ENCODE results near the gene ADGRL1.
A peak's percentile ranks its signal among the peaks of the same experiment; 100 is the strongest.
"Not testable (repeated sequence)": the region's sequence is repeated elsewhere in the genome, so short reads cannot be mapped to it uniquely, and the experiment has no call there.

Gene ADGRL1

GRCh38 chr19:14218620-14219330 is 12.8 kb upstream of the ADGRL1 start:
- no peak for DNase-seq (ENCODE audit: low read depth in 2 of 2)

- not testable (repeated sequence) for DNase-seq (ENCODE audit: low read depth in 2 of 2)
Observed at GRCh38 chr19:14217886-14218285, 11.9 kb upstream of the ADGRL1 start.

GRCh38 chr19:14214580-14214979 is 8.6 kb upstream of the ADGRL1 start:
- no peak for DNase-seq (ENCODE audit: low read depth in 2 of 2)

- not testable (repeated sequence) for DNase-seq (ENCODE audit: low read depth in 2 of 2)
Observed at GRCh38 chr19:14210182-14210581, 4.2 kb upstream of the ADGRL1 start.

- DNase-seq (ENCODE audit: low read depth in 2 of 2), result not testable (repeated sequence)
Observed at GRCh38 chr19:14209401-14209800, 3.4 kb upstream of the ADGRL1 start.

GRCh38 chr19:14208496-14208895 is 2.5 kb upstream of the ADGRL1 start:
- DNase-seq (ENCODE audit: low read depth in 2 of 2), result not testable (repeated sequence)

GRCh38 chr19:14207796-14208195 is 1.8 kb upstream of the ADGRL1 start:
- not testable (repeated sequence) for DNase-seq (ENCODE audit: low read depth in 2 of 2)

- peak; percentile 63 to 79 for DNase-seq (ENCODE audit: low read depth in 2 of 2)
Observed at GRCh38 chr19:14206737-14207726, 1.1 kb upstream of the ADGRL1 start.

- not testable (repeated sequence) for DNase-seq (ENCODE audit: low read depth in 2 of 2)
Observed at GRCh38 chr19:14206308-14206707, 339 bp upstream of the ADGRL1 start.

GRCh38 chr19:14204676-14205451 is 1.1 kb downstream of the ADGRL1 start:
- DNase-seq (ENCODE audit: low read depth in 2 of 2), result not testable (repeated sequence)

GRCh38 chr19:14204219-14204618 is 1.8 kb downstream of the ADGRL1 start:
- DNase-seq (ENCODE audit: low read depth in 2 of 2), result not testable (repeated sequence)

- not testable (repeated sequence) for DNase-seq (ENCODE audit: low read depth in 2 of 2)
Observed at GRCh38 chr19:14203788-14204187, 2.2 kb downstream of the ADGRL1 start.

- DNase-seq (ENCODE audit: low read depth in 2 of 2), result no peak
Observed at GRCh38 chr19:14203177-14203576, 2.8 kb downstream of the ADGRL1 start.

- DNase-seq (ENCODE audit: low read depth in 2 of 2), result not testable (repeated sequence)
Observed at GRCh38 chr19:14201481-14201880, 4.5 kb downstream of the ADGRL1 start.

- DNase-seq (ENCODE audit: low read depth in 2 of 2), result peak; percentile 34 to 47
Observed at GRCh38 chr19:14200147-14200841, 5.7 kb downstream of the ADGRL1 start.

- no peak for DNase-seq (ENCODE audit: low read depth in 2 of 2)
Observed at GRCh38 chr19:14198384-14199376, 7.3 kb downstream of the ADGRL1 start.

- no peak for DNase-seq (ENCODE audit: low read depth in 2 of 2)
Observed at GRCh38 chr19:14197882-14198281, 8.1 kb downstream of the ADGRL1 start.

- DNase-seq (ENCODE audit: low read depth in 2 of 2), result not testable (repeated sequence)
Observed at GRCh38 chr19:14197288-14197687, 8.7 kb downstream of the ADGRL1 start.

GRCh38 chr19:14196105-14196504 is 9.9 kb downstream of the ADGRL1 start:
- peak; percentile 59 to 62 for DNase-seq (ENCODE audit: low read depth in 2 of 2)

- not testable (repeated sequence) for DNase-seq (ENCODE audit: low read depth in 2 of 2)
Observed at GRCh38 chr19:14195216-14195615, 10.8 kb downstream of the ADGRL1 start.
